Epithelial cell of esophagus (primary cell): Measurements from ENCODE around the gene PIKFYVE.
A peak's percentile ranks its signal among the peaks of the same experiment; 100 is the strongest.
"Not testable (repeated sequence)": the region's sequence is repeated elsewhere in the genome, so short reads cannot be mapped to it uniquely, and the experiment has no call there.

ENCODE experiments used
- DNase-seq: peaks from one replicate; pipeline ENCODE4 v3.0.0; 2010; ENCODE audit warnings: low read depth
- H3K4me3 ChIP-seq: 2 replicates; pipeline ENCODE4 v1.5.1; 2011; ENCODE audit warnings: mild to moderate bottlenecking, low read length, control low read depth
- TF ChIP-seq, protein P1 (sequence below): IDR thresholded peaks from 2 replicates; pipeline ENCODE4 v1.5.1; 2011; ENCODE audit warnings: low read depth, mild to moderate bottlenecking, low read length, control low read depth, inconsistent platforms; ENCODE audit not compliant: insufficient read depth; ENCODE audit errors: missing control alignments

Gene PIKFYVE

DNA sequence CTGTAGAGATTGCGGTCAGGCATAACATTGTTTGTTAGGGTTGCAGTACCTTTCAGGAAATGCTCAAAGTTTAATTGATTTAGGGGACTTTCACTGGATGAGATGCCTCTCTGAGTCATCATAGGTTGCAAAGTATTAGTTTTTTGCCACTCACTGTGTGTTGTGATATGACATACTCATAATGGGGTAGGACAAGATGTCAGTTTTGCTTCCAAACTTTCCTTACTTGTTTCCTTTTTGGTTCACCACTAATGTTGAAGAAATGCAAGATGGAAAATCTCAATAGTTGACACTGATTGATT is 105.5 kb downstream of the PIKFYVE start:
- no peak for DNase-seq
- TF ChIP-seq, protein P1, sequence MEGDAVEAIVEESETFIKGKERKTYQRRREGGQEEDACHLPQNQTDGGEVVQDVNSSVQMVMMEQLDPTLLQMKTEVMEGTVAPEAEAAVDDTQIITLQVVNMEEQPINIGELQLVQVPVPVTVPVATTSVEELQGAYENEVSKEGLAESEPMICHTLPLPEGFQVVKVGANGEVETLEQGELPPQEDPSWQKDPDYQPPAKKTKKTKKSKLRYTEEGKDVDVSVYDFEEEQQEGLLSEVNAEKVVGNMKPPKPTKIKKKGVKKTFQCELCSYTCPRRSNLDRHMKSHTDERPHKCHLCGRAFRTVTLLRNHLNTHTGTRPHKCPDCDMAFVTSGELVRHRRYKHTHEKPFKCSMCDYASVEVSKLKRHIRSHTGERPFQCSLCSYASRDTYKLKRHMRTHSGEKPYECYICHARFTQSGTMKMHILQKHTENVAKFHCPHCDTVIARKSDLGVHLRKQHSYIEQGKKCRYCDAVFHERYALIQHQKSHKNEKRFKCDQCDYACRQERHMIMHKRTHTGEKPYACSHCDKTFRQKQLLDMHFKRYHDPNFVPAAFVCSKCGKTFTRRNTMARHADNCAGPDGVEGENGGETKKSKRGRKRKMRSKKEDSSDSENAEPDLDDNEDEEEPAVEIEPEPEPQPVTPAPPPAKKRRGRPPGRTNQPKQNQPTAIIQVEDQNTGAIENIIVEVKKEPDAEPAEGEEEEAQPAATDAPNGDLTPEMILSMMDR, result no peak
- H3K4me3 ChIP-seq, result no peak overlapping the region

DNA sequence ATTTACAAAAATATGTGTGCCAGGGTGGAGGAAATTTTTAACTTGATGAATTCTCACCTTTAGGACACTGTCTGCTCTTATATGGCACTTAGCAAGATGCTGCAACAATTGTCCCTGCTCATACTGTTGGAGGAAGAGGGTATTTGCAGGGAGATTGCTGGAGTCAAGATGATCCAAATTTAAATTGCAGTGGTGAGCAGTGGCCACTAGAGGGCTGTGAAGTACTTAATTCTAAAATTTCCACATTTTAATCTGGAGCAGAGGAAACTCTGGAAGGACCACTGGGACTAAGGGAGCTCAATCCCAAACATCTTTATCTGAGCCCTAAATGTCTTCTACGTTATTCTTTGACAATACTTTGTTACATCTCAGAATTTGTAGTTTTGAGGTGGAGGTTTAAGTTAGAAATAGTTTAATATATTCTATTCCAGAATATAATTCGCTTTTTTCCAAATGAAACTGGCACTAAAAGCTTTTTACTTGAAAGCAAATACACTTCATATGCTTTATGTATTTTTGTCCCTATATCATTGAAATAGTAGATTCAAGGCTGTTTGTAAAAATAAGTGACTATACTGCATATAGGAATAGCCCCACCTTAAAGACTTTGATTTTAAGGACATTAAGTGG is 107.5 kb downstream of the PIKFYVE start:
- no peak overlapping the region for H3K4me3 ChIP-seq
- peak; percentile 61 for DNase-seq
- TF ChIP-seq, protein P1, result peak; percentile 84

DNA sequence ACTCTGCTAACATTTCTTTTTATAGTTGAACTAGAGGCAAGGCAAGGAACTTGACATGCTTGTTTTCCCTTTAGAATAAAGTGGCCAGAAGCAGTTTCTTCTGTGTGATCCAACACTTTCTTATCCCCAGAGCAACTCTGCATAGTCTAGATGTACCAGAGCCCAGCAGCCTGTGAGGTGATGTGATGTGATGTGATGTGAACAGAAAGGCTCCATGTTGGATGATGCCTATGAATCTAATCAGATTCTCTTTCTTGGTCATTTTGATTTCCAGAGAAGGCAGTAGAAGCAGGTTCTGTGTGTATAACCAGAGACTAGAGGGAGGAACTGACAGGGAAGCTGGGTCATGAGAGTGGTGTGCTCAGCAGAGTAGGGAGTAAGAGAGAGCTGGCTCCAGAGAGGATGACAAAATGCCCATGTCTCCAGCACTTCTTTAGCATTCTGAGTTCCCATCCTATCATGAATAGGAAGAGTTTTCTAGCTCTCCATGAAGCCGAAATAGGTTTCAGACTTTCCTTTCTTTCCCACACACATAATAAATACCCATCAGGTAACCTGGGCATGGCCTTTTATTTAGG is 109.5 kb downstream of the PIKFYVE start:
- DNase-seq, result no peak
- H3K4me3 ChIP-seq, result no peak overlapping the region
- TF ChIP-seq, protein P1, result no peak

GRCh38 chr2:208377344-208377860 is 111.3 kb downstream of the PIKFYVE start:
- not testable (repeated sequence) for H3K4me3 ChIP-seq, DNase-seq

DNA sequence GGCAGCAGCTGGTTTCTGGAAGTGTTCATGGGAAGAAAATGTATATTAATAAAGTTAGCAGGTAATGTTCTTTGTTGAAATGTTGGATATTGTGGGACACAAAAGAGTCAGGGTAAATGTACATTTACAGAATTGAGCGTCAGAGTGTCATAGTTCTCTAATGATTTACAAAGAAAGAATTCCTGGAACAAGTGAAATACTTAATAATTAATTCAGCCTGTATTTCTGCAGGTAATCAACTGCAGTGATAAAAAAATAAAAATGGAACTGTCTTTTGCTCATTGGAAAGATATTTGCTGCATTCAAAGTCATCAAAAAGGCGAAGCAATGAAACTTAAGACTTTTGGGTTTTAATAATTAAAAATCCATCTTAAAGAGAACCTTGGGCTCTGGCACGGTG is 113.1 kb downstream of the PIKFYVE start:
- no peak overlapping the region for H3K4me3 ChIP-seq
- TF ChIP-seq, protein P1, result no peak
- no peak for DNase-seq

GRCh38 chr2:208384637-208385036 is 118.6 kb downstream of the PIKFYVE start:
- TF ChIP-seq, protein P1, result no peak
- H3K4me3 ChIP-seq, result no peak overlapping the region
- no peak for DNase-seq

GRCh38 chr2:208386541-208386940 is 120.5 kb downstream of the PIKFYVE start:
- no peak for DNase-seq
- TF ChIP-seq, protein P1, result no peak
- no peak overlapping the region for H3K4me3 ChIP-seq
